Neural cell (in vitro differentiated cells): ENCODE data around the gene RPS6KA5. TPM values are rescaled to one million over a fixed set of nuclear protein-coding genes. Genes with fewer than 3 reads are reported as not detected.

Source experiments
- H2AFZ ChIP-seq: fragments of 200-600, 300-800 bp; sonication (generic), shearing (Covaris generic); 2 replicates; pipeline ENCODE4 v1.6.0; 2014; ENCODE audit warnings: low read depth, mild to moderate bottlenecking, antibody characterized with exemption, low read length, moderate library complexity
- H3F3A ChIP-seq: fragments of 200-600 bp; shearing (Covaris generic); 2 replicates; pipeline ENCODE4 v1.6.1; 2016; ENCODE audit warnings: mild to moderate bottlenecking, moderate library complexity, mixed read lengths, antibody characterized with exemption, low read length; ENCODE audit not compliant: insufficient read depth, poor library complexity, severe bottlenecking
- H3K27ac ChIP-seq: fragments of 200-600, 300-800 bp; sonication (generic), shearing (Covaris generic); 2 replicates; pipeline ENCODE4 v1.5.1; 2014; ENCODE audit warnings: mild to moderate bottlenecking, low read length, moderate library complexity
- H3K27me3 ChIP-seq: fragments of 300-800, 200-600 bp; sonication (generic), shearing (Covaris generic); 2 replicates; pipeline ENCODE4 v1.6.0; 2014; ENCODE audit warnings: mild to moderate bottlenecking, low read depth, low read length, moderate library complexity; ENCODE audit not compliant: insufficient read depth
- H3K36me3 ChIP-seq: fragments of 300-800, 200-600 bp; sonication (generic), shearing (Covaris generic); 2 replicates; pipeline ENCODE4 v1.5.1; 2014; ENCODE audit warnings: mild to moderate bottlenecking, antibody characterized with exemption, low read length, moderate library complexity; ENCODE audit not compliant: insufficient read depth
- H3K4me2 ChIP-seq: fragments of 300-800, 200-600 bp; sonication (generic), shearing (Covaris generic); 2 replicates; pipeline ENCODE4 v1.6.0; 2014; ENCODE audit warnings: mild to moderate bottlenecking, low read length
- H3K4me3 ChIP-seq: fragments of 300-800, 200-600 bp; sonication (generic), shearing (Covaris generic); 2 replicates; pipeline ENCODE4 v1.5.1; 2014; ENCODE audit warnings: mild to moderate bottlenecking, low read length, moderate library complexity
- H3K79me2 ChIP-seq: fragments of 200-600 bp; shearing (Covaris generic); replicated peaks from 2 replicates; pipeline ENCODE4 v1.6.0; 2014; ENCODE audit warnings: mild to moderate bottlenecking, low read length, moderate library complexity; ENCODE audit not compliant: insufficient read depth
- H3K9ac ChIP-seq: fragments of 300-800, 200-600 bp; sonication (generic), shearing (Covaris generic); 2 replicates; pipeline ENCODE4 v1.6.1; 2016; ENCODE audit warnings: mild to moderate bottlenecking, low read length, mixed read lengths
- H3K9me2 ChIP-seq: fragments of 200-600 bp; shearing (Covaris generic); 2 replicates; pipeline ENCODE4 v1.6.1; 2016; ENCODE audit warnings: mild to moderate bottlenecking, low read length, mixed read lengths; ENCODE audit not compliant: insufficient read depth
- H3K9me3 ChIP-seq: fragments of 200-600, 300-800 bp; sonication (generic), shearing (Covaris generic); 2 replicates; pipeline ENCODE4 v1.6.1; 2016; ENCODE audit warnings: mild to moderate bottlenecking, mixed run types, low read length, moderate library complexity, mixed read lengths
- H4K20me1 ChIP-seq: fragments of 200-600 bp; shearing (Covaris generic); 2 replicates; pipeline ENCODE4 v1.6.1; 2016; ENCODE audit warnings: mild to moderate bottlenecking, mixed run types; ENCODE audit not compliant: insufficient read depth
- REST ChIP-seq: IDR thresholded peaks from 2 replicates; pipeline ENCODE4 v1.6.1; 2012; ENCODE audit warnings: borderline replicate concordance
- polyA plus RNA-seq: library from polyadenylated mRNA; depleted of rRNA; stranded (reverse); fragments of >200 nt; gene quantifications from 2 replicates; pipeline ENCODE4 v1.2.3, GENCODE V29; 2014
- small RNA-seq, 3 experiments: library from RNA; depleted of rRNA; stranded (forward); fragments of <200 nt; gene quantifications; one replicate each; pipeline ENCODE3, GENCODE V24; 2012

Gene RPS6KA5
- polyA plus RNA-seq, 1 donor from 2014 or later: 6.3 TPM

GRCh38 chr14:90797919-90798318 lies 262.5 kb downstream of the RPS6KA5 start:
- H3K9ac ChIP-seq: no peak overlapping the region
- H3K4me3 ChIP-seq: no peak overlapping the region
- H3K9me2 ChIP-seq: no peaks in the 10 kb centered on the region
- H2AFZ ChIP-seq: no peak overlapping the region
- H3K27me3 ChIP-seq: no peaks in the 10 kb centered on the region
- H4K20me1 ChIP-seq: no peaks in the 10 kb centered on the region
- no peak overlapping the region for H3K4me2 ChIP-seq
- H3F3A ChIP-seq: no peaks in the 10 kb centered on the region
- H3K27ac ChIP-seq: no peak overlapping the region
- H3K36me3 ChIP-seq: no peaks in the 10 kb centered on the region
- H3K79me2 ChIP-seq: no peaks in the 10 kb centered on the region
- H3K9me3 ChIP-seq: no peaks in the 10 kb centered on the region
- no peak for TF ChIP-seq REST

Small RNA genes within 50 kb of the gene (small RNA-seq; reads per million reads assigned to genes)
- gene RNU7-30P: 0 reads per million in 3 experiments

Other genes starting within 250 kb of the RPS6KA5 start
- gene TTC7B, start 244.2 kb downstream of the RPS6KA5 start, polyA plus RNA-seq: 14.0 and 19.9 TPM in 2 replicates
- 30.5 and 35.8 TPM in 2 replicates for gene DGLUCY, start 53.4 kb upstream of the RPS6KA5 start, polyA plus RNA-seq
- gene GPR68, start 184.1 kb upstream of the RPS6KA5 start, polyA plus RNA-seq: 2.1 and 4.5 TPM in 2 replicates